DMS 273 treated with DMSO at 0.1 percent for 48 hours (cell line): ENCODE results near the gene IFITM1.
"Not testable (repeated sequence)": the region's sequence is repeated elsewhere in the genome, so short reads cannot be mapped to it uniquely, and the experiment has no call there.

Experiments used
- DNase-seq: peaks from one replicate; lab custom pipeline; 2025; lab: John Stamatoyannopoulos, UW

IFITM1 gene

GRCh38 chr11:293852-294661 lies 19.8 kb upstream of the IFITM1 start:
- no peak for DNase-seq

GRCh38 chr11:294780-295179 lies 19.1 kb upstream of the IFITM1 start:
- no peak for DNase-seq

- no peak for DNase-seq
Measured at GRCh38 chr11:295351-296170, 18.3 kb upstream of the IFITM1 start.

- no peak for DNase-seq
Measured at GRCh38 chr11:296171-297050, 17.4 kb upstream of the IFITM1 start.

- no peak for DNase-seq
Measured at GRCh38 chr11:297051-297585, 16.7 kb upstream of the IFITM1 start.

GRCh38 chr11:297586-298405 lies 16.0 kb upstream of the IFITM1 start:
- DNase-seq = no peak

- no peak for DNase-seq
Measured at GRCh38 chr11:298406-299065, 15.3 kb upstream of the IFITM1 start.

- DNase-seq = no peak
Measured at GRCh38 chr11:299081-299891, 14.6 kb upstream of the IFITM1 start, which contains the start of gene IFITM5. Gene IFITM5 (minus strand): TSS chr11:299526. CDS start chr11:299490, 36 bp downstream.

- no peak for DNase-seq
Measured at GRCh38 chr11:299951-300735, 13.7 kb upstream of the IFITM1 start.

- no peak for DNase-seq
Measured at GRCh38 chr11:303363-303762, 10.5 kb upstream of the IFITM1 start.

- DNase-seq = no peak
Measured at GRCh38 chr11:304061-304506, 9.8 kb upstream of the IFITM1 start.

- DNase-seq = no peak
Measured at GRCh38 chr11:304915-305843, 8.7 kb upstream of the IFITM1 start.

- no peak for DNase-seq
Measured at GRCh38 chr11:305844-306211, 8.0 kb upstream of the IFITM1 start.

- DNase-seq = no peak
Measured at GRCh38 chr11:306645-307371, 7.0 kb upstream of the IFITM1 start.

GRCh38 chr11:307766-308708 lies 5.8 kb upstream of the IFITM1 start, which contains the start of gene IFITM2:
Gene IFITM2 (plus strand): TSS chr11:307816. CDS start chr11:308193, 377 bp downstream.
- not testable (repeated sequence) for DNase-seq
